Measurements from ENCODE around the gene RDH12.

The RDH12 gene

DNA sequence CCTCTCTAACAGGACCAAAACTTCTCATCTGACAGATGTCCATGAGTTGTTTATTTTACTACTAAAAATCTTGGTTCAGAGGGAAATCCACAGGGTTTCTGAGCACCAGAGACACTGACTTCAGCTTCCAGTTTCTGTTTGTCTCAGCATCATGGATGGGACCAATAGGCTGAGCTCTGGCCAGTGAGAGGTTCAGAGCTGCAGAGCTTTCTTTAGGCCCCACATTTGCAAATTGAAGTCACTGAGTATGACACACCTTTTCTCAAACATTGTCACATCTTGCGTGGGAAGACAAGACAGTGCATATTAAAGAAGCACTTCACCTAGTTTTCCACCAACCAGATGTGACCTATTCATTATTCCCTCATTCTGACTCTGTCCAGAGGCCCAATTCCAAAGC, 45.2 kb downstream of the RDH12 start:
- Histone ChIP-seq H3K27ac (no peak overlapping the region), H3K9me3 (ENCODE audit: low read depth, low read length) (no peaks in the 10 kb centered on the region), H3K4me3 (no peak overlapping the region), H3K36me3 (ENCODE audit: insufficient read depth, low read length) (peaks cover 14% of the 10 kb centered on the region; the same call in 1 of the 2 replicates), H3K9ac (ENCODE audit: insufficient read length) (no peak overlapping the region)
- no peak for TF ChIP-seq EZH2 (IDR thresholded peaks at IDR 0.05)
- TF ChIP-seq FOXP2 (optimal IDR thresholded peaks at IDR 0.05; ENCODE audit: control extremely low read depth, extremely low read length, insufficient read depth), result no peak
- TF ChIP-seq POLR2AphosphoS5 (IDR thresholded peaks at IDR 0.05; ENCODE audit: borderline replicate concordance, low read depth, low read length), result no peak
- no peak for DNase-seq (ENCODE audit: low read depth, low spot score)

DNA sequence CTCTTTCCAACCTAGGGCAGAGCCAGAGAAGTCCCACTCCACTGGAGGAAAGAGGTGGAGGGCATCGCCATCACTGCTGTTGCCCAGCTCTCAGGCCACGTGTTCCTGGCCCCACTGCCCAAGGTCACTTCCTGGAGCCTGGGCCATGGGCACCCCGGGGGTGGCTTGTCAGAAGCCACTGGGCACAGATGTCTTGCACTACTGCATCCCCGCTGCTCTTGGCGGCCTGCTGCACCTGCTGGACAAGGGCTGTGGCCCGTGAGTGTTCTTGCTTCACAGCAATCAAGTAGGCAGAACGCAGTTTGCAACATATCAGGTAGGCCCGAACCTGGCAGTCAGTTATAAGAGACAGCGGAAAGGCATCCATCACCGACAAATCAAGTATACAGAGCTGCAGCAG, 46.6 kb downstream of the RDH12 start:
- DNase-seq (ENCODE audit: low read depth, low spot score), result no peak
- no peak overlapping the region for H3K27ac ChIP-seq
- H3K36me3 ChIP-seq (ENCODE audit: insufficient read depth, low read length), result peaks cover 26% of the 10 kb centered on the region; the same call in 1 of the 2 replicates
- no peaks in the 10 kb centered on the region for H3K9me3 ChIP-seq (ENCODE audit: low read depth, low read length)
- no peak overlapping the region for H3K9ac ChIP-seq (ENCODE audit: insufficient read length)
- H3K4me3 ChIP-seq, result no peak overlapping the region
- TF ChIP-seq FOXP2 (optimal IDR thresholded peaks at IDR 0.05; ENCODE audit: control extremely low read depth, extremely low read length, insufficient read depth) (no peak), POLR2AphosphoS5 (IDR thresholded peaks at IDR 0.05; ENCODE audit: borderline replicate concordance, low read depth, low read length) (no peak), EZH2 (IDR thresholded peaks at IDR 0.05) (no peak)

DNA sequence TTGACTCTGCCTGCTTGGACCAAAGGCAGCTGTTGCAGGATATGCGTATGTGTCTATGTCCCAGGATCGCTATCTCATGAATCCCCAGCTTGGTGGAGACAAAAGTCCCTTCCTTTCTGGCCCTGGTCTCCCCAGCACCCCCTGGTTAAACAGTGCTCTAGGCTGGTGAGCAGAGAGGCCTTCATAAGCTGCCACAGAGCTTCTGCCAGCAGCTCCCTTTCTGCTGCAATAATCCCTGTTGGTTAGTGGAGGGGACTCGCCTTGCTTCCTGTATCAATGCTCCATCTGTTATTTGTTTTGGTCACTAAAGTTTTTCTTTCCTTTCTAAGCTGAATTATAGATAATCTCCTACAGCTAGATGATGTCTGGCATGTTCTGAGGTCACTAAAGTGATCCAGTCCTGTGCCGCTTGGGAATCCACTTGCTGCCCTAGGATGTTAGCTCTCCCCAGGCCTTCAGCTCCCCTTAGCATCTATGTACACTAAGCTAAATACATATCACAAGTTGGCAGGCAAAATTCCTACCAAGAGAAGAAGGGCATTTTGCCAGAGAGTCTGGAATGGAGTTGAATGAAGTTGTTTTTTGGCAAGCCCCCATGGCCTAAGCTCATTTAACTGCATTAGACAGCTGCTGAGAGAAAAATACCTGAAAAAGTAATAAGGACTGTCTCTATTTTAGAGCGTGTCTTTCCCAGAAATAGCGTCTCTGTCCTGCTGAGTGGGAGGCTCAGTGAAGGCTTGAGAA, 47.8 kb downstream of the RDH12 start:
- Histone ChIP-seq H3K27ac (no peak overlapping the region), H3K9ac (ENCODE audit: insufficient read length) (no peak overlapping the region), H3K4me3 (no peak overlapping the region), H3K36me3 (ENCODE audit: insufficient read depth, low read length) (peaks cover 36% of the 10 kb centered on the region; the same call in 1 of the 2 replicates), H3K9me3 (ENCODE audit: low read depth, low read length) (no peaks in the 10 kb centered on the region)
- TF ChIP-seq POLR2AphosphoS5 (IDR thresholded peaks at IDR 0.05; ENCODE audit: borderline replicate concordance, low read depth, low read length), result no peak
- no peak for TF ChIP-seq EZH2 (IDR thresholded peaks at IDR 0.05)
- TF ChIP-seq FOXP2 (optimal IDR thresholded peaks at IDR 0.05; ENCODE audit: control extremely low read depth, extremely low read length, insufficient read depth), result no peak
- DNase-seq (ENCODE audit: low read depth, low spot score), result no peak

DNA sequence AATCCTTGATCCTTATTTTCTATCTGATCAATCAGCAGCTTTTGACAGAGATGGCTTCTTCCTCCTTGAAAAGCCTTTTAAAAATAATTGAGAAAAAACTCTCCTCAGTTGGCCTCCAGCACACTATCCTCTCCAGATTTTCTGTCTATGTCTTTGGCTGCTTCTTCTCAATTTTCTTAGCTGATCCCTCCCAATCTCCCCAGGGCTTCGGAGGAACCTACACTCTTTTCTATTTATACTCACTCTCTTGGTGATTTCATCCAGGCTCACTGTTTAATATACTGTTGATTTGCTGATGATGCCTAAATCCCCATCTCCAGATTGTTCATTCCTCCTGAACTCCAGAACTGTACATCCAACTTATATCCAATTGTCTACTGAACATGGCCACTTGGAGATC, 54.8 kb downstream of the RDH12 start:
- no peak for DNase-seq (ENCODE audit: low read depth, low spot score)
- H3K9ac ChIP-seq (ENCODE audit: insufficient read length), result no peak overlapping the region
- H3K4me3 ChIP-seq, result no peak overlapping the region
- H3K9me3 ChIP-seq (ENCODE audit: low read depth, low read length), result no peaks in the 10 kb centered on the region
- H3K36me3 ChIP-seq (ENCODE audit: insufficient read depth, low read length), result peaks cover 41% of the 10 kb centered on the region; the same call in 1 of the 2 replicates
- TF ChIP-seq EZH2 (IDR thresholded peaks at IDR 0.05) (no peak), POLR2AphosphoS5 (IDR thresholded peaks at IDR 0.05; ENCODE audit: borderline replicate concordance, low read depth, low read length) (no peak), FOXP2 (optimal IDR thresholded peaks at IDR 0.05; ENCODE audit: control extremely low read depth, extremely low read length, insufficient read depth) (no peak)
- no peak overlapping the region for H3K27ac ChIP-seq

DNA sequence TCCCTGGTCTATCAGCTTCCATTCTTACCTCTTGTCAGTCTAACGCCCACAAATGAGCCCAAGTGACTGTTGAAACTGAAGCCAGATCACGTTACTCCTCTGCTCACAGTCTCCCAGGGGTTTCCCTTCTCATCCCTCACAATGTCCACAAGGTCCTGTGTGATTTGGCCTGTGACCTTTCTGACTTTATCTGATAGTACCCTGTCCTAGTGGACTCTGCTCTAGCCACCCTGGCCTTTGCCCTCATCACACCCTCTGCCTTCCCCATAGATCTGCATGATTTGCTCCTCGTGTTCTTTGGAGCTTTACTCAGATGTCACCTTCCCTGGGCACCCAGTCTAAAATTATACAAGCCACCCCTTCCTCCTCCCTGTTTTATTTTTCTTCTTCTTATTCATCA, 55.5 kb downstream of the RDH12 start:
- TF ChIP-seq POLR2AphosphoS5 (IDR thresholded peaks at IDR 0.05; ENCODE audit: borderline replicate concordance, low read depth, low read length) (no peak), EZH2 (IDR thresholded peaks at IDR 0.05) (no peak), FOXP2 (optimal IDR thresholded peaks at IDR 0.05; ENCODE audit: control extremely low read depth, extremely low read length, insufficient read depth) (no peak)
- H3K9ac ChIP-seq (ENCODE audit: insufficient read length), result no peak overlapping the region
- H3K36me3 ChIP-seq (ENCODE audit: insufficient read depth, low read length), result peaks cover 38% of the 10 kb centered on the region; the same call in 1 of the 2 replicates
- H3K4me3 ChIP-seq, result no peak overlapping the region
- H3K27ac ChIP-seq, result no peak overlapping the region
- no peak for DNase-seq (ENCODE audit: low read depth, low spot score)
- no peaks in the 10 kb centered on the region for H3K9me3 ChIP-seq (ENCODE audit: low read depth, low read length)

DNA sequence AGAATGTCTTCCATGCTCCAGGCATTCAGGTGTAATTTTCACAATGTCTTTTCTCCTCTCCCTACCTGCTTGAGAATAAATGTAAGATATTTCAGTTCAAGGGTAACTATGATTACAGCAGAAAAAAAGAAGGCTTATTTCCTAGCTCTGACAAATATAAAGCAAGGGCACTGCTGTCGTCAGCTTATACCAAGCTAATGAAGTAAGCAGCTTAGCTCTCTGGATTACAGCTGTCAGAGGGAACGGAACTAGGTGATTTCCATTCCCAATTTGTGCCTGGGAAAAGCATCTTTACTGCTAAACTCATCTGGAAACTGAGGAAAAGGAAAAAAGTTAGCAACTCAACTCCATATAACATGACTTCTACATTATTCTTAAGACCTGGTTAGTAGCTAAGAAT, 58.2 kb downstream of the RDH12 start:
- no peak overlapping the region for H3K9ac ChIP-seq (ENCODE audit: insufficient read length)
- H3K4me3 ChIP-seq, result no peak overlapping the region
- no peak for DNase-seq (ENCODE audit: low read depth, low spot score)
- H3K36me3 ChIP-seq (ENCODE audit: insufficient read depth, low read length), result peaks cover 17% of the 10 kb centered on the region; the same call in 1 of the 2 replicates
- H3K9me3 ChIP-seq (ENCODE audit: low read depth, low read length), result no peaks in the 10 kb centered on the region
- no peak overlapping the region for H3K27ac ChIP-seq
- TF ChIP-seq EZH2 (IDR thresholded peaks at IDR 0.05), result no peak
- no peak for TF ChIP-seq POLR2AphosphoS5 (IDR thresholded peaks at IDR 0.05; ENCODE audit: borderline replicate concordance, low read depth, low read length)
- no peak for TF ChIP-seq FOXP2 (optimal IDR thresholded peaks at IDR 0.05; ENCODE audit: control extremely low read depth, extremely low read length, insufficient read depth)

DNA sequence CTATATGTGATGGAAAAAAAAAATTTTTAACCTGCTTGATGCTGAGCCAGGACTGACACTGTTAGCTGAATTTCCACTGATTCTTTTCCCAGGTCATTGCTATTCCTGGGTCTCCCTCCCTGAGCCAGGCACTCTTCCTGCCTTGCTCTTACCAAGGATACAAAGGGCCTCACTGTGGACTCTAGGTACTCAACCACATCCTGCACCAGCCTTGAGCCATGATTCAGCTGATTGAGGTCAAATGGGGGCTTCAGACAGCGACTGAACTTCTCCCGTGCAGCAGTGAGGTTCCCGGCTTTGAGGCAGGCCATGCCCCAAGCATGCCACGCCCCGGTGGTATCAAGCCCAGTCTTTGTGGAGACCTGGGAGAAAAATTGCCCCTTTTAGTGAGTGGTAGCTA, 60.4 kb downstream of the RDH12 start:
- H3K36me3 ChIP-seq (ENCODE audit: insufficient read depth, low read length), result peaks cover 21% of the 10 kb centered on the region; the same call in 1 of the 2 replicates
- no peak for DNase-seq (ENCODE audit: low read depth, low spot score)
- no peak overlapping the region for H3K27ac ChIP-seq

DNA sequence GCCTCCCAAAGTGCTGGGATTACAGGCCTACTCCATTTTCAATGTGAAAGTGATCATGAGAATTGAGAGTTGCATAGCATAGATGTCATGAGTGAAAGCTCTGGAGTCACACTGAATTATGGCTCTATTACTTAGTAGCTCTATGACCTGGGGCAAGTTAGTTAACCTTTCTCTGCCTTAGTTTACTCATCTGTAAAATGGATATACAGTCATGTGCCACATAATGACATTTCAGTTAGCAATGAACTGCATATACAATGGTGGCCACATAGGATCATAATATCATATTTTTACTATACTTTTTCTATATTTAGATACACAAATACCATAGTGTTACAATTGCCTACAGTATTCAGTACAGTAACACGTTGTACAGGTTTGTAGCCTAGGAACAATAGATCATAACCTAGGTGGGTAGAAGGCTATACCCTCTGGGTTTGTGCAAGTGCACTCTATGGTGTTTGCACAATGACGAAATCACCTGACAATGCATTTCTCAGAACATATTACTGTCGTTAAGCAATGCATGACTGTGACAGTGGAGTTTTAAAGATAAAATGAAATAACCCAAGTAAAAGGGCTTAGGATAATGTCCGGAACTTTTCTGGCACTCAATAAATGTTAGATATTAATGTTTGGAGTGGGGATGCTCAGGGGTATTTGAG, 61.6 kb downstream of the RDH12 start:
- no peaks in the 10 kb centered on the region for H3K9me3 ChIP-seq (ENCODE audit: low read depth, low read length)
- no peak for DNase-seq (ENCODE audit: low read depth, low spot score)
- H3K36me3 ChIP-seq (ENCODE audit: insufficient read depth, low read length), result peaks cover 30% of the 10 kb centered on the region
- TF ChIP-seq POLR2AphosphoS5 (IDR thresholded peaks at IDR 0.05; ENCODE audit: borderline replicate concordance, low read depth, low read length) (no peak), FOXP2 (optimal IDR thresholded peaks at IDR 0.05; ENCODE audit: control extremely low read depth, extremely low read length, insufficient read depth) (no peak), EZH2 (IDR thresholded peaks at IDR 0.05) (no peak)
- no peak overlapping the region for H3K9ac ChIP-seq (ENCODE audit: insufficient read length)
- H3K4me3 ChIP-seq, result no peak overlapping the region
- H3K27ac ChIP-seq, result no peak overlapping the region

More for the DNA sequence above, 60.4 kb downstream of the RDH12 start:
- no peak overlapping the region for H3K4me3 ChIP-seq
- TF ChIP-seq FOXP2 (optimal IDR thresholded peaks at IDR 0.05; ENCODE audit: control extremely low read depth, extremely low read length, insufficient read depth) (no peak), EZH2 (IDR thresholded peaks at IDR 0.05) (no peak), POLR2AphosphoS5 (IDR thresholded peaks at IDR 0.05; ENCODE audit: borderline replicate concordance, low read depth, low read length) (no peak)
- H3K9ac ChIP-seq (ENCODE audit: insufficient read length), result no peak overlapping the region
- no peaks in the 10 kb centered on the region for H3K9me3 ChIP-seq (ENCODE audit: low read depth, low read length)
